GM13977 (cell line): ENCODE measurements around the gene GON4L.
"Not testable (repeated sequence)": the region's sequence is repeated elsewhere in the genome, so short reads cannot be mapped to it uniquely, and the experiment has no call there.

ENCODE experiments used
- DNase-seq: peaks from one replicate; pipeline ENCODE4 v3.0.0; 2012; ENCODE audit warnings: low spot score
- in situ Hi-C: fragments of 300-500 bp; cut with MboI; formaldehyde crosslinking; loops from one replicate; pipeline ENCODE4 v1.12.0; 2022; ENCODE audit warnings: low sequenced_read_pairs, low pct_unique_long_range_greater_than_20kb, mixed read lengths, inconsistent platforms; ENCODE audit not compliant: unreplicated experiment
- TF ChIP-seq, protein P1 (sequence below): IDR thresholded peaks from 2 replicates; pipeline ENCODE4 v1.5.1; 2012; ENCODE audit warnings: mild to moderate bottlenecking, control low read depth; ENCODE audit not compliant: insufficient read depth; ENCODE audit errors: extremely low read depth, missing control alignments

Gene GON4L

DNA sequence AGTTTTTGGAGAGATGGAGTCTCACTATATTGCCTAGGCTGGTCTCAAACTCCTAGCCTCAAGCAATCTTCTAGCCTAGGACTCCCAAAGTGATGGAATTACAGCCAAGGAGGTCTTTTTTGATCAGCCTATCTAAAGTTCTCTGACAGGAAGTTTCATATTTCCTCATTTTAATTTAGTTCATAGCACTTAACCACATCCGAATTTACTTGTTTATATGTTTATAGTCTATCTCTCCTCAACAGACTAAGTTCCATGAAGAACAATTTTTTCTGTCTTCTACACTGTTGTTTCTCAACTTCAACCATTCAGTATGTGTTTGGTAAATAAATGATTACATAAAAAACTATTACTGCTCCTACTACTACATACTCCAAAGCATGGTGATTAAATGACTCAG is 47.9 kb downstream of the GON4L start:
- TF ChIP-seq, protein P1, sequence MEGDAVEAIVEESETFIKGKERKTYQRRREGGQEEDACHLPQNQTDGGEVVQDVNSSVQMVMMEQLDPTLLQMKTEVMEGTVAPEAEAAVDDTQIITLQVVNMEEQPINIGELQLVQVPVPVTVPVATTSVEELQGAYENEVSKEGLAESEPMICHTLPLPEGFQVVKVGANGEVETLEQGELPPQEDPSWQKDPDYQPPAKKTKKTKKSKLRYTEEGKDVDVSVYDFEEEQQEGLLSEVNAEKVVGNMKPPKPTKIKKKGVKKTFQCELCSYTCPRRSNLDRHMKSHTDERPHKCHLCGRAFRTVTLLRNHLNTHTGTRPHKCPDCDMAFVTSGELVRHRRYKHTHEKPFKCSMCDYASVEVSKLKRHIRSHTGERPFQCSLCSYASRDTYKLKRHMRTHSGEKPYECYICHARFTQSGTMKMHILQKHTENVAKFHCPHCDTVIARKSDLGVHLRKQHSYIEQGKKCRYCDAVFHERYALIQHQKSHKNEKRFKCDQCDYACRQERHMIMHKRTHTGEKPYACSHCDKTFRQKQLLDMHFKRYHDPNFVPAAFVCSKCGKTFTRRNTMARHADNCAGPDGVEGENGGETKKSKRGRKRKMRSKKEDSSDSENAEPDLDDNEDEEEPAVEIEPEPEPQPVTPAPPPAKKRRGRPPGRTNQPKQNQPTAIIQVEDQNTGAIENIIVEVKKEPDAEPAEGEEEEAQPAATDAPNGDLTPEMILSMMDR, result no peak
- DNase-seq, result no peak
- in situ Hi-C loops, result no loop called here

DNA sequence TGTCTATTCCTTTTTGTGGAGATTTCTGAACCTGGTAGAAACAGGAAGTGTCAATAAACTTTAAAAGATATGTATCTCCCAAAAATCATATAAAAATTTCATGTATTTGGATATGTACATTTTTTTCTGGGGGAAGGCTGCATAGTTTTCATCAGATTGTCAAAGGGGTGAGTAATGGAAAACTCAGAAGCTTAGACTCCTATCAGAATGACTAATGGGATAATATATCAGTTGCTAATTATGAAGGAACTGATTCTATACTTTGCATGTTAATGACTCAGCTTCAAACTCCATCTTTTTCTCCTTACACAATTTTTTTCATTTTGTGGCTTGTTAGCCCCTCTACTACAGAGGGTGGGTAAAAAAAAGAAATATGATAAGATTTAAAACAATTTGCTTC is 55.9 kb downstream of the GON4L start:
- no peak for DNase-seq
- in situ Hi-C loops, result no loop called here
- TF ChIP-seq, protein P1, result no peak

DNA sequence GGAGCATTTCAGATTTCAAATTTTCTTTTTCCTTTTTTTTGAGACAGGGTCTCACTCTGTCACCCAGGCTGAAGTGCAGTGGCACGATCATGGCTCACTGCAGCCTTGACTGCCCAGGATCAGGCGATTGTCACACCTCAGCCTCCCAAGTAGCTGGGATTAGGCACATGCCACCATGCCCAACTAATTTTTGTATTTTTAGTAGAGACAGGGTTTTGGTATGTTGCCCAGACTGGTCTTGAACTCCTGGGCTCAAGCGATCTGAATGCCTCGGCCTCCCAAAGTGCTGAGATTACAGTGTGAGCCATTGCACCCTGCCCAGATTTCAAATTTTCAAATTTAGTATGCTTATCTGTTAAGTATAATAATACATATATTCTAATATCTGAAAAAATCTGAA is 61.4 kb downstream of the GON4L start:
- DNase-seq, in situ Hi-C loops: not testable (repeated sequence)

DNA sequence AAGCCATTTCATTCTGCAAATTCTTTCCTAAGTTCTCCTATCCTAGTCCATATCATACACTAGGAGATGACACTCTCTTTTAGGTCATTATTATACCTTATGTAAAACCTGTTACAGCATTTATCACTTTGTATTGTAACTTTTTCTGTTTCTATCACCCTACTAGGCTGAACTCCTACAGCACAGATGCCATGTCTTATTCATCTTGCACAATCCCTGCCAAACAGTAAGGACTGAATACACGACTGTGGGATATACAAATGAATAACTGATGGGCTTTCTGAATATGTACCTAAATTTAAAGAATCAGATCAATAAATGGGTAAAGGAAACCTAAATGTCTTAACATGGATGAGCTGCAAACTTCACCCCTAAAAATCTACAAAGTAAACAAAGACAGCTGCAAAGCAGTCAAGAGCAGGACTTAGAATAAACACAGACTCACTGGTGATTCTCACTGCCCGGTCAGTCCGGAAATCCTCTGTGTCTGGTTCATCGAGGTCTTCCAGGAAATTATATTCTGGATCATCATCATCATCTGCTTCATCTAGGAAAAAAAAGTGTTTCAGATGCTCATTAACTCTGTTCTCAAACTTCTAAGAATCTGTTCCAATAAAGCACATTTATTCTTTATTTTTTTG is 62.3 kb downstream of the GON4L start:
- TF ChIP-seq, protein P1, result no peak

DNA sequence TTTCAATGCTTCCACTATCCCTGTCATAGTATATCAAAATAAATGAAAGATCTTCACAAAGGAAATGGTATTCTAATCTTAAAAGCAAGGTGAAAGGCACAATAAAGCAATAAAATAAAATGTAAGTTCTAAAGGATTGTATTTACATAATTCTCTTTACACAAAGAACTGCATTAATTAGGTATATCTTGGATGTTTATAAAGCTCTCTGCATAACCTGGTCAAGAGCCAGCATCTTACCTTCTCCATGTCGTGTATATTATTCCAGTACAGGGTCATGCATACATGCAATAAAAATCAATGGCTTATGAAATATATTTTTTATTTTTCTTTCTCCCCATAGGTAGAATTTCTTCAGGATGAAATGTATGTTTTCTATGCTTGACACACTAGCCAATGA is 63.8 kb downstream of the GON4L start:
- TF ChIP-seq, protein P1, result no peak

More for the DNA sequence above, 62.3 kb downstream of the GON4L start:
- in situ Hi-C loops, result no loop called here
- no peak for DNase-seq

DNA sequence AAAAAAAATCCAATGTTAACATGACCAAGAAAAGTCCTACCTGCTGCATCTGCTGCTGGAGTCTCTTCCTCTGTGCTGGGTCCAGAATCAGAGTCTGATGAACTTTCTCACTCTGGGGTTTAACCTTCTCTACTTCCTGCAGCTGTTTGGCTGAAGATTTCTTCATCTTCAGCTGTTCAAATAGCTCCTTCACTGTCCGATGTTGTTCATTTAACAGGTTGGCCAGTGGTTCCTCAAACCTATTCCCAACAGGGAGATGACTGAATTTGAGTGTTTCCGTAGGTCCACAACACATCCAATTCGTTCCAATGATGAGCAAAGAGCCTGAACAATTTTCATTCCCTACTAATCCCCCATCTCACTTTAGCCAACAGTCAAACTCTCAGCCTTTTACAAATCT is 79.4 kb downstream of the GON4L start:
- in situ Hi-C loops, result no loop called here
- no peak for DNase-seq
- TF ChIP-seq, protein P1, result no peak

More for the DNA sequence above, 63.8 kb downstream of the GON4L start:
- no peak for DNase-seq
- in situ Hi-C loops, result no loop called here

DNA sequence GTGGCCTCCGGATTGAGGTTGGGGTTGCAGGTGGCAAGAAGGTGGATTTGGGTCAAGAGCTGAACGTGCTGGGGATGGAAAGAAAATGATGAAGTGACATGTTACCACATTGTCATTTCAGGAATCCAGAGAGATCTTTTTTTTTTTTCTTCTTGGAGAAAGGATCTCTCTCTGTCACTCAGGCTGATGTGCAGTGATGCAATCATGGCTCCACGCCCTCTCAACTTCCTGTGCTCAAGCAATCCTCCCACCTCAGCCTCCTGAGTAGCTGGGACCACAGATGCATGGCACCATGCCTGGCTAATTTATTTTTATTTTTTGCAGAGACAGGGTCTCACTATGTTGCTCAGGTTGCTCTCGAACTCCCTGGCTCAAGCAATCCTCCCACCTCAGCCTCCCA is 80.6 kb downstream of the GON4L start:
- DNase-seq, result no peak
- TF ChIP-seq, protein P1, result no peak
- in situ Hi-C loops, result no loop called here
